GM10847 (cell line): ENCODE results near the gene SCN5A.

Experiments used
- POLR2A ChIP-seq: IDR thresholded peaks from 2 replicates; pipeline ENCODE4 v1.6.1; 2011; ENCODE audit not compliant: insufficient read length; ENCODE audit errors: extremely low read depth

Gene SCN5A

DNA sequence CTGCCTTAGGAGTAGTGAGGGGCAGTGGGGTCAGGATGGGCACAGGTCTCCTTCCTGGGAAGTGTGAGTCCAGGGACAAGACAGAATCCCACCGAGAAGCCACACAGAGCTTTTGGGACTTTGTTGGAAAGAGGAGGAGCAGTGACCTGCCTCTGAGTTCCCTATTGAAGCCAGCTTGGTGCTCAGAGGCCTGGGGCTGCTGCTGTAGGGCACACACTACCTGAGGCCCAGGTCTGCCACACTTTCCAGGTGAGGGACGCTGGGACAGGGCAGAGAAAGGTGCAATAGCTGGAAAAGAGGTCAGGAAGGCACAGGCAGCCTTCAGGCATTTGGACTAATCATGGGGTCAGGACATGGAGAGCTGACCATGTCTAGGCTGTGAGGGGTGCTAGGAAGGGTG lies 67.7 kb downstream of the SCN5A start:
- no peak for TF ChIP-seq POLR2A

DNA sequence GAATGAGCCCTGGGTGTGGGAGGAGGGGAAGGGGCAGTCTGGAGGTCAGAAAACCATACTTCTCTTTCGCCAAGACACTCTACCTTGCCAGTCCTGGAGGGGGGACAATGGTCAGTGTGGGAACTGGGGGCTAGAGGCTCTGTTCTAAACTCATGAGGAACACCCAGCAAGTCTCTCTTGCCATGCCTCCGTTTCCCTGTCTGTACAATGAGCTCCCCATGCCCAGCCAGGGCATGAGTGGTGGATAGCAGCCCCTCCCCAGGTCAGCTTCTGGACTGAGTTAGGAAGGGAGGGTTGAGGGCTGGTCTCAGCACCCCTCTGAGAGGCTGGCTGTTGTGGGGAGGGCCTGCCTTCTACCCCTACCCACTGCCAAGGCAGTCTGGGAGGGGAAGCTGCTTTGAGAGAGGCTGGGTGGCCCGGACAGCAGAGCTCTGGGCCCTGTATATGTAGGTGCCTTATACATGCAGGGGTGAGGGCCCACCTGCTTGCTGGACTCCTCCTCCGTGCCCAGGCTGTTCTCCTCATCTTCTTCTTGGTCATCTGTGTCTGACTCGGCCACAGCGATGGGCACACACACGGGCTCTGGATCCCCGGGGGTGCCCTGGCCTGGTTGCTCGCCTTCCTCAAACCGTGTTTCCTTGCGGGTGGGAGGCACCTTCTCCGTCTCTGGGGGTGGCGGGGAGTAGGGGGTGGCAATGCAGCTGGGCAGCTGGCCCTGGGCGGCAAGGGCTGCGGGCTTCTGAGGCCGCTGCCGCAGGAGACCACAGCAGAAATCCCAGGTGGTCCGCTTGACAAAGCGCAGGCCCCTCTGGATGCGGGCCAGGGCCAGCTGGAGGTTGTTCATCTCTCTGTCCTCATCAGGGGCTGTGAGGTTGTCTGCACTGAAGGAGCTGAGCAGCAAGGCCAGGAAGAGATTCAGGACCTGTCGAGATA lies 68.8 kb downstream of the SCN5A start:
- no peak for TF ChIP-seq POLR2A

DNA sequence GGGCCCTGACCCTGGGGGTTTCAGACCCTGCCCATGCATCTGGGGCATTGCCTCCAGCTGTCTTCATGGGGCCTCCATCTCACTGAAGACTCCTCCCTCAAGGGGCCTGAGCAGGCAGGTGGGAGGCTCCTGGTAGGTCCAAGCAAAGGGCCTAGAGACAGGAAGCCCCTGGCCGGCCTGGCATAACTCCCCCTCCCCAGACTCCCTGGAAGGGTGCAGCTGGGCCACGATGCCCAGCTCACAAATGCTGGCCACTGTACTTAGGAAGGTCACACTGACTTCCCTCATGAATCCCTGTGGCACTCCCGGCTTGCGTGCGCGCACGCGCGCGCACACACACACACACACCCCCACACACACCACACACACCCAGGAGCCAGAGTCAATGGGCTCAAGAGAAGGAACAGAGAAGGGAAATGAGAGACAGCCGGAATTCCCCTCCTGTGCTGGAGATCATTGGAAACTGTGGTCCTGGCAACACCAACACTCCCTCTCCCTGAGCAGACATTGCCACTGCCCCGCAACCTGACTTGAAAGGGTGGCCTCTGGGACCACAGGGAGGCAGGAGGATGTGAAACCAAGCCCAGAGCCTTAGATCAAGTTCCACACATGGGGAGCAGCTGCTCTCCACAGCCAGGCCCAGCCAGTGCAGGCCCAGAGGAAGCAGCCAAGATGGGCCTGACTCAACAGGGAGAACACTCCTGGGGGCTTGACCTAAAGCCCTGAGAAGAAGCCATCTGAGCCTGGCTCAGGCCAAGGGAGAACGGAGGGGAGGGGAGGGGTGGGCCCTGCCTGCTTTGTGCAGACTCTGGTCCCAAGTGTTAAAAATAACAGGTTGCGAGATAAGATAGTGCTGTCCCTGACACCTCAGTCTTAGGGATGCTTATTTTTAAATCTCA lies 69.7 kb downstream of the SCN5A start:
- no peak for TF ChIP-seq POLR2A

DNA sequence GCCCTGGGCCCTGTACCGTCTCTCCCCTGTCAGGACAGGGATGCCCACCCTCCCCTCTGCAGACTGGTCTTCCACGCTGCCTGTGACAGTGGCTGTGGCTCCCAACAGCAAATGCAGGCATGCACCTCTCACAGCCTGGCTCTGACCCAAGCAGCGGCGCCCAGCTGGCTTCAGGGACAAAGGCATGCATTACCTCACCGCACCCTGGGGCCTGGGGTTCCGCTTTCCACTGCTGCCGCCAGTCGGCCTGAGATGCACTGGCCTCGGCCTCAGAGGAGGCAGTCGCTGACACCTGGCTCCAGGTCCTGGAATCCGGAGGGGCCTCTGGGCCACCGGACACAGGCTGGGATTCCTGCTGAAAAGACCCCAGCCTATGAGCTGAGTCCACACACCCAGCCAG lies 70.3 kb downstream of the SCN5A start:
- no peak for TF ChIP-seq POLR2A

DNA sequence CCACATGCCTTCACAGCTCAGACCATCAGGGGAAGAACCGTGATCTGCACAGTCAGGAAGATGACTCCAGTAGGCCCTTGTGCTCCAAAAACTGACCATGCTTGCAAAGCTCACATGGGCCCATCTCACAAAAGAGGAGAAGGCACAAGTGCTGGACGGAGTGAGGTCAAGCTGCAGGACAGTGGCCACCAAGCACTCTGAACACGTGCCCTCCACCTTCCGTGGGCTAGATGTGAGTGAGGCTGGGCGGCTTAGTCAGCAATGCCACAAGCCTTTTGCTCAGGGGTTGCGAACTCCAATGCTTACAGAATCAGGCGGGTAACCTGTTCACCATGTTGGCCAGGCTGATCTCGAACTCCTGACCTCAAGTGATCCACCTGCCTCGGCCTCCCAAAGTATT lies 70.9 kb downstream of the SCN5A start:
- no peak for TF ChIP-seq POLR2A

DNA sequence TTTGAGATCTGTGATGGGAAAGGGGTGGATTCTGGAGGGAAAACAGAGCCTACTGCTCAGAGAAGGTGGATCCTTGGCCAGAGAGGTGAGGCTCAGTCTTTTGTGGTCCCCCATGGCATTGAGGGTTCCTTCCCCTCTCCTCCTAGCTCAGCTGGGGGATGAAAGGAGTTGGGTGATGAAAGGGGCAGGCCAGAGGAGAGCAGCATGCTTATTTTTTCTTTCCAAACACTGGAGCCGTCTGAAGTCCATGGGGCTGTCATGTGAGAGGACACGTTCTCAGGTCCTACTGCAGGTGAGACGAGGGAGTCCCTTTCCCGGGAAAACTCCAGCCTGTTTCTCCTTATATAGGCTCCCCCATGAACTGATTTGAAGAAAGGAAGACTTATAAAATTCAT lies 71.4 kb downstream of the SCN5A start:
- no peak for TF ChIP-seq POLR2A

DNA sequence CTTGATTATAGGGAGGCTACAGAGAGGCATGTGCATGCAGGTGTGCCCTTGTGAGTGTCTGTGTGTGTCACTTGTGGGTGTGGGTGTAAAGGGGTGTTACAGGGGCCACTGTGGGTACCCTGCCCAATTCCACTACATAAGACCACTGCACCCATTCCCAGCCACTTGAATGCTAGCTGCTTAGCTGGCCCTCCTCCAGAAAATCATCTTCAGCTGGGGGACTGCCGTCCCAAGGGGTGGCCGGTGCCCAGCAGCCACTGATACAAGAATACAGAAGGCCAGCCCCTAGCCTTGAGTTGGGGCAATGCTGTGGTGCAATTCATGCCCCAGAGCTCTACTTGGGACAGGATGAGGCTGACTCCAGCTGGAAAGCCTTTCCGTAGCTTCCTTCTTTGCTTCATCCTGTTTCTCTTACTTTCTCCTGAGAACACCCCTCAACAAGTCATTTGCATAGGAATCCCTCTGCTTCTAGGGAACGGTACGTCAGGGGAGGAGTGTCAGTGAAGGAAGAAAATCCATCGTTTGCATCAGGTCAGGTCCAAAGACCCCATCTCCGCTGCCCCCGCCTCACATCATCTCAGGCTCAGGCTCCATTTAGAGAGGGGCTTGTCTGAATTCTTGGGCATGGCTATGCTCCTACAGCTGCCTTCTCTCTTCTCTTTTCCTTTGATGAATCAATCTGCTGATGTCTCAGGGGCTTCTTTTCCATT lies 72.0 kb downstream of the SCN5A start:
- no peak for TF ChIP-seq POLR2A

DNA sequence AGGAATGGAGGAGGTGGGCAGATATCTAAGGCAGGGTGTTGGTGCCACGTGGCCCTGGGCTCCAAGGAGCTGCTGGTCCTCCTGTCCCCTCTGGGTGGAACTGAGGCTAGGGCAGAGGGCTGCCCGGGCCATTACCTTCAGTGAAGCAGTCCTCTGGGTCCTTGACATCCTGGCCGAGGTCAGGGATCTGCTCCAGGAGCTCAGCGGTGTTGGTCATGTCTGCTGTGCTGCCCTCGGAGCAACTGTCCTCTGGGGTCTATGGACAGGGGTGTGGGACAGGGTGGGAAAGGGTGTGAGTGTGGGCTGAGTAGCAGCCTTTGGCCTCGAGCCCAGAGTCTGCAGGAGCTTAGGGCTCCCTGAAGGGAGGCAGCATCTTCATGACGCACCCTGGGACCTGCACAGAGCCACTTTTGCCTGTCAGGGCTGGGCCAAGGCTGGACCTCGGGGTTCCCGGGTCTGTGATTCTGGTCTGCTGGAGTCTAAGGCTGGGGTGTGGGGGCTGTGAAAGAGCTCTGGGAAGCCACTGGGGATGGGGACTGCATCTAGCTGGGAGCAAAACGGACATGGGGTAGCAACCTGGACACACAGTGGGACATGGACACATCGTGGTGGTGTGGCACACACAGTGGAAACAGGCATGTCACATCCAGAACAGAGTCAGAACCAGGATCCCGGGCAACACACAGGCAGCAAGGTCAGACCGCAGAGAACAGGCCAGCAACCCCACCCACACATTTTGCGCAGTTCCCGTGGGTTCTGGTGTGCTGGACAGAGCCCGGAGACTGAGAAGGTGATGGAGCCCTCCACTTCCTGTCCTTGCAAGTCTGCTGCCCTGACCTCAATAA lies 72.7 kb downstream of the SCN5A start:
- TF ChIP-seq POLR2A: no peak

DNA sequence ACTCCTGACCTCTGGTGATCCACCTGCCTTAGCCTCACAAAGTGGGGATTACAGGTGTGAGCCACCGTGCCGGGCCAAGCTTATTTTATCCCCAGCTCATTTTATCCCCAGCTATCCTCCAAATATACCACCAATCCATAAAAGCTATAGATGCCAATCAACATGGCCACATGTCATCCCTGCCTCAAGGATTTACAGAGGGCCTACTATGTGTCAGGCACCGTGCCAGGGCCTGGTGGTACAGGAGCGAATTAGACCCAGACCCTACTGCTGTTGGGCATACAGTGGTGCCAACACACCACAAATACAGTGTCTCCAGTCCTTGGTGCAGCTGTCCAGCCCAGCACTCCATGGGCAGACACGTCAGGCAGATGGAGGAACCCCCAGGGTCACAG lies 73.4 kb downstream of the SCN5A start:
- TF ChIP-seq POLR2A: no peak

DNA sequence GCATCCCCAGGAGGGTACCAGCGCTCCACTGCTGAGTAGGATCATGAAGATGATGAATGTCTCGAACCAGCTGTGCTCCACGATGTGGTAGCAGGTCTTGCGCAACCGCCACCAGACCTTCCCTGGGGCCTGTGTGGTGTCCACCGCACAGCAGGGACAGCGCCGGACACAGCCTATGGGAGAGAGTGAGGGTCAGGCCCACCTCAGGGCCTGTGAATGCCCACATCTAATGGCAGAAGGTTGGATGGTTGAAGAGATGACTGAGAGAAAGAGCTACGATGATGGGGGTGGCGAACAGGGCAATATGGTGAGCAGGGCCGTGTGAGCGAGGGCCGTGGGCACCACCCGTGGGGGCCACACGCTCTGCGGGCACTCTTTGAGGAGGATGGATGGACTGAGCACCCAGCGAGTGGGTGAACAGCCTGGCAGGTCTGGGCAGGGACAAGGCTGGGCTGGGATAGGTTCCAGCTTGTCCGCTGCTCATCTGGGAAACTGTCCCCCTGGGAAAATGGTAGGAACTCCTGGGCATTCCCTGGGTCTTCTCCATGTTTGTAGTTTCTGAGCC lies 74.1 kb downstream of the SCN5A start:
- TF ChIP-seq POLR2A: no peak

DNA sequence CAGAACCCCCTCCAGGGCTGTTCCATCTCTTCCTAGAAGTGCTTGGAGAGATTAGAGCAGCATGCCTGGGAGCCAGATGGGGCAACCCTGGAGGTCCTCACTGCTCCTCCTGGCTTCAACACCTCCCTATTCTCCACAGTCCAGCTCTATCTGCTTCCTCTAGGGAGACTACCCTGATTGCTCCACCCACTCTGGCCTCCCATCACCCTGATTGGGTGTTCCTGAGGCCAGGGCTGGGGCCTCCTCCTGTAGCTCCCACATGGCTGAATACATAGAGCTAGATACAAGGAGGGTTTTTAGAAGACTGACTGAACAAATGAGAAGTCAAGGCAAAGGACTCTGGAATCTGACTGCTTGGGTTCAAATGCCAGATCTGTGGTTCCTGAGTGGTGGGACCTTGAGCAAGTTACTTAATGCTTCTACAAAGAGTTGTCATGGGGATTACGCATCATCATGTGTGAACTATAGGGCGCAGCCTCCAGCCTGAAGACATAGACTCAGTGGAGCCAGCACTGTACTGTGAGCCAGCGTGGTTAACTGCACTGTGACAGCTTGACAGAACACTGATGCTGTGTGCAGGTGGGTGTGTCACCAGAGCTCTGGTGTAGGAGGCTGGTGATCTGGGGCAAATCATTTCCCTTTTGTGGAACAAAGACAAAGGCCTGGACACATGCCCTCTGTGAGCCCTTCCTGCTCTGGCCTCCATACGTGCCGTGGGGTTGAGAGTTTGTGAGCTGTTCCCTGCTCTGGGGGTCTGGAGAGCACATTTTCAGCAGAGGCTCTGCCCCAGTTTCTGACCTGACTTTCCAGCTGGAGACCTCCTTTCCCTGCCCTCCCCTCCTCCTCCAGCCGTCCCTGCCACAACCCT lies 74.8 kb downstream of the SCN5A start:
- no peak for TF ChIP-seq POLR2A

DNA sequence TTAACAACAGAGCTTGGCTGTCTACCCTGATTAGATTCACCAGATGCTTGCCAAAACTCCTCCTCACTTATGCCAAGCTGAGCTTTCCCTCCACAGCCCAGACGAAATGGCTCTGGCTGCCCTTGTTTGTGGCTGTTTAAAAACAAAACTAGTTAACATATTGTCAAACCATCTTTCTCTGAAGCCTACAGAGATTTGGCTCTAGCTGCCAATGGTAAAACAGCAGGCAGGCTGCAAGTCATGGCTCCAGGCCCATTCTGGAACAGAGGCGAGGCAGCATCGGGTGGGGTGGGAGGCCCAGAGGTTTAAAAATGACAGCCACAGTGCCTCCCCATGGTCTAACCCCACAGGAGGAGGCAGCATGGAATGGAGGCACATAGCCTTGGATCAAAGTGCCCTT lies 75.9 kb downstream of the SCN5A start:
- TF ChIP-seq POLR2A: no peak

DNA sequence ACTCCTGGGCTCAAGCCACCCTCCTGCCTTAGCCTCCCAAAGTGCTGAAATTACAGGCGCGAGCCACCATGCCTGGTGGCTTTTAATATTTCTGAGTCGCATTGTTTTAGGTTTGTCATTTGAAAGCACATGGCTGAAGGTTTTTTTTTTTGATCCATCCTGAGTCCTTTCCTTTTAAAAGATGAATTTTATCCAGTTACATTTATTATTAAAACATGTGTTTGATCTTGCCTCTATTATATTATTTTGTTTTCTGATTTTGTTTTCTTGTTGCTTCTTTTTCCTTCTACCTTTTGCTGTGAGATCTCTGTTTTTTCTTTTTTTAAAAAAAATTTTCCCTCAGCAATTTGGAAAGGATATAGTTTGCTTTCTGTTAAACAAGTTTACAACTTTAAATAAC lies 76.4 kb downstream of the SCN5A start:
- TF ChIP-seq POLR2A: no peak
